Ovary (tissue), 9 donors: ENCODE results near the gene TCF12. TPM values are rescaled to one million over a fixed set of nuclear protein-coding genes. Genes with fewer than 3 reads are reported as not detected.

Experiments used
- DNase-seq, 5 donors: peaks; one replicate each; pipeline ENCODE4 v3.0.0-alpha.2; 2019 to 2020
- H3K27ac ChIP-seq, 2 donors: fragments of 200-600 bp; one replicate each; pipeline versions ENCODE4 v1.5.1 to v1.8.0; 2019 to 2022
- H3K27me3 ChIP-seq: fragments of 200-600 bp; one replicate; pipeline ENCODE4 v1.8.0; 2022
- H3K36me3 ChIP-seq: fragments of 200-600 bp; sonication (generic); one replicate; pipeline ENCODE4 v1.5.1; 2019
- H3K4me1 ChIP-seq: one replicate; pipeline ENCODE4 v1.8.1; 2013; ENCODE audit warnings: mild to moderate bottlenecking, moderate library complexity; ENCODE audit not compliant: insufficient read depth
- H3K4me3 ChIP-seq: fragments of 200-600 bp; sonication (generic); one replicate; pipeline ENCODE4 v1.5.1; 2017
- H3K9me3 ChIP-seq, 2 donors: fragments of 200-600 bp in 1 of 2; sonication (generic) in 1 of 2; one replicate each; pipeline versions ENCODE4 v1.5.1 to v1.8.1; 2013 to 2019; ENCODE audit warnings: mild to moderate bottlenecking in 1 of 2, moderate library complexity in 1 of 2
- CTCF ChIP-seq, 3 donors: fragments of 450-650 bp in 2 of 3; fragments of 200-600 bp in 1 of 3; IDR thresholded peaks; one replicate each; pipeline versions ENCODE4 v1.5.1 to v1.8.0; 2016 to 2022; ENCODE audit warnings: antibody characterized with exemption in 3 of 3, mild to moderate bottlenecking in 1 of 3
- EP300 ChIP-seq: sonication (generic); formaldehyde crosslinking; IDR thresholded peaks from one replicate; pipeline ENCODE4 v1.6.1; 2017; ENCODE audit warnings: antibody characterized with exemption
- POLR2A ChIP-seq: fragments of 450-650 bp; IDR thresholded peaks from one replicate; pipeline ENCODE4 v1.6.1; 2017; ENCODE audit warnings: antibody characterized with exemption, mild to moderate bottlenecking, moderate library complexity
- WGBS, 3 donors: extraction: QIAGEN DNeasy Blood & Tissue Kit in 1 of 3; methylation state at CpG; one replicate each; pipeline versions ENCODE4 v1.1.5 to v1.1.7; 2013 to 2017; 5-methylcytosine and 5-hydroxymethylcytosine counted together
- intact Hi-C, 4 donors: fragments of 100-400 bp; cut with DNase I; formaldehyde crosslinking; loops; one replicate each; pipeline versions ENCODE4 v1.11.0 to v1.15.1; 2022 to 2023
- polyA plus RNA-seq, 2 donors: library from polyadenylated mRNA; stranded (reverse); fragments of 200-250 nt in 1 of 2; fragments of 350-450 nt in 1 of 2; fragmentation: Illumina TruSeq in 1 of 2; extraction: RNeasy Lipid Tissue Mini Kit (QIAGEN cat#74804) in 1 of 2; gene quantifications; one replicate each; pipeline ENCODE4 v1.2.3, GENCODE V29; 2013 to 2014
- total RNA-seq, 7 donors: library from RNA; depleted of rRNA in 2 of 7; stranded (reverse); fragments of >200 nt in 2 of 7; fragmentation: NEBNext Ultra II Directional in 3 of 7; extraction: Animal tissue kit (Norgen Biotek cat#: 25700) in 3 of 7; gene quantifications; one replicate each; pipeline versions ENCODE4 v1.1.0 to v1.2.4, GENCODE V29; 2016 to 2023
- donor health status: DM: no; HTN: no; CAD: no; lungs with moderate emphysema.
- donor health status: DM: no; HTN: no; CAD: no.
- donor health status: Bipolar disorder and iron deficiency.
- donor health status: DM: yes; HTN: yes; CAD: no.
- donor health status: DM: no; HTN: no; CAD: no.
- donor health status: DM: yes; HTN: yes; CAD: no.

TCF12 gene
- total and polyA plus RNA-seq, 9 donors: 28.6 to 150 (median 116) TPM

DNA sequence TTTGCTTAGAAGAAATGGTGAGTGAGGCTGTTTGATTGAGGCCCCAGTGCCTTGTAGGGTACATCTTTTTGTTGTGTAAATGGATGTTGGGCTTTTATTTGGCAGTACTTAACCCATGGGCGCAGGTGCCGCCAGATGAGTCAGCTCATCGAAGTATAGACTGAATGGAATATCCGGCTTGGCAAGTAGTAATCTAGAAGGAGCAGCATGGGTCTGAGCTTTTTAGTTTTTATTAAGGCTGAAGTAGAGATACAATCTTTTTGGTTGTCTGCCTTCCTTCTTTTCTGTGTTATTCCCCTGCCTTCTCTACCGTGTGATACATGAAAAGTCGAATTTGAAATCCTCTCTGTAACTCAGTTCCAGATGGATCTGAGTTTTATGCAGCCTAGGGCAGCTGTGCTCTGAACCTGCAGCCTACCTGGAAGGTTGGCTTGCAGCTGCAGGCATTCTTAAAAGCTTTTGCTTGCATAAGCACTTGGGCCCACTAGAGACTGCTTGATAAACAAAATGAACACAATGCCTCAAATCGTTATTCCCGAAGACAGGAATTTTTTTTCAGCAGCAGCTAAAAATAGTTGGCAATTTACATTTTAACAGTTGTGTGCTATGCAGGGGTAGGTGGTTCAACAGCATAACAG lies 280.3 kb downstream of the TCF12 start:
- 30% methylated on average over 8 of the region's 8 CpGs for WGBS, 3 donors
- H3K9me3 ChIP-seq: no peaks in the 10 kb centered on the region
- peaks cover 4% of the 10 kb centered on the region for H3K4me1 ChIP-seq
- TF ChIP-seq EP300 (no peak), POLR2A (no peak), CTCF (IDR thresholded peaks at IDR 0.05) (no peak)
- DNase-seq: no peak
- intact Hi-C loops: no loop called here
- H3K27ac ChIP-seq: no peak overlapping the region
- no peak overlapping the region for H3K4me3 ChIP-seq
- H3K36me3 ChIP-seq: no peaks in the 10 kb centered on the region
- no peaks in the 10 kb centered on the region for H3K27me3 ChIP-seq

- Histone ChIP-seq H3K4me1 (peaks cover 4% of the 10 kb centered on the region), H3K27me3 (no peaks in the 10 kb centered on the region), H3K9me3 (no peaks in the 10 kb centered on the region), H3K4me3 (no peak overlapping the region), H3K27ac (no peak overlapping the region), H3K36me3 (no peaks in the 10 kb centered on the region)
- intact Hi-C loops: no loop called here
- no peak for DNase-seq
- TF ChIP-seq EP300 (no peak), POLR2A (no peak), CTCF (IDR thresholded peaks at IDR 0.05) (no peak)
- 86 to 93% (median 92%) methylated on average over 2 of the region's 2 CpGs for WGBS, 3 donors
Measured at GRCh38 chr15:57201578-57201977, 283.1 kb downstream of the TCF12 start.

GRCh38 chr15:57203906-57204305 lies 285.5 kb downstream of the TCF12 start:
- Histone ChIP-seq H3K9me3 (no peaks in the 10 kb centered on the region), H3K36me3 (no peaks in the 10 kb centered on the region), H3K4me3 (no peak overlapping the region), H3K4me1 (peaks cover under 1% of the 10 kb centered on the region), H3K27me3 (no peaks in the 10 kb centered on the region), H3K27ac (no peak overlapping the region)
- 93 to 98% (median 96%) methylated on average over 2 of the region's 2 CpGs for WGBS, 3 donors
- intact Hi-C loops: no loop called here
- TF ChIP-seq CTCF (IDR thresholded peaks at IDR 0.05): no peak
- TF ChIP-seq POLR2A: no peak
- TF ChIP-seq EP300: no peak
- DNase-seq: no peak

- intact Hi-C loops: no loop called here
- WGBS, 3 donors: 86 to 87% (median 87%) methylated on average over 11 of the region's 11 CpGs
Measured at GRCh38 chr15:57205027-57205855, 286.8 kb downstream of the TCF12 start.

More at GRCh38 chr15:57205027-57205855, 286.8 kb downstream of the TCF12 start:
- no peak for DNase-seq
- no peaks in the 10 kb centered on the region for H3K36me3 ChIP-seq
- H3K27me3 ChIP-seq: no peaks in the 10 kb centered on the region
- H3K4me1 ChIP-seq: no peaks in the 10 kb centered on the region
- no peak overlapping the region for H3K27ac ChIP-seq
- H3K9me3 ChIP-seq: no peaks in the 10 kb centered on the region
- H3K4me3 ChIP-seq: no peak overlapping the region
- TF ChIP-seq POLR2A (no peak), CTCF (IDR thresholded peaks at IDR 0.05) (no peak), EP300 (no peak)
